Lower lobe of right lung (tissue), 2 donors: Measurements from ENCODE around the gene SUSD4. TPM values are rescaled to one million over a fixed set of nuclear protein-coding genes. Genes with fewer than 3 reads are reported as not detected.
"Not testable (repeated sequence)": the region's sequence is repeated elsewhere in the genome, so short reads cannot be mapped to it uniquely, and the experiment has no call there.

Source experiments
- ATAC-seq, 2 donors: fragments of 200-7000 bp; cut with Tn5 transposase; one replicate each; pipeline ENCODE4 v1.9.1; 2020 to 2022; ENCODE audit warnings: mild to moderate bottlenecking in 2 of 2, moderate library complexity in 2 of 2
- DNase-seq: peaks from one replicate; pipeline ENCODE4 v3.0.0-alpha.2; 2020
- H3K27ac ChIP-seq: fragments of 200-600 bp; one replicate; pipeline ENCODE4 v1.8.0; 2022
- H3K27me3 ChIP-seq: fragments of 200-600 bp; one replicate; pipeline ENCODE4 v1.8.0; 2022; ENCODE audit warnings: low read depth
- H3K36me3 ChIP-seq: fragments of 200-600 bp; one replicate; pipeline ENCODE4 v1.8.0; 2022; ENCODE audit warnings: mild to moderate bottlenecking
- H3K4me1 ChIP-seq: fragments of 200-600 bp; one replicate; pipeline ENCODE4 v1.8.0; 2022
- H3K4me3 ChIP-seq: fragments of 200-600 bp; one replicate; pipeline ENCODE4 v1.8.0; 2022; ENCODE audit warnings: mild to moderate bottlenecking
- H3K9me3 ChIP-seq: fragments of 200-600 bp; one replicate; pipeline ENCODE4 v1.8.0; 2022
- intact Hi-C: fragments of 100-400 bp; cut with DNase I; formaldehyde crosslinking; loops from one replicate; pipeline ENCODE4 v1.11.0; 2022
- total RNA-seq: library from RNA; stranded (reverse); fragmentation: NEBNext Ultra II Directional; extraction: Animal tissue kit (Norgen Biotek cat#: 25700); gene quantifications from one replicate; pipeline ENCODE4 v1.2.1, GENCODE V29; 2021
- TF ChIP-seq, protein P1 (sequence below): fragments of 200-600 bp; IDR thresholded peaks from one replicate; pipeline ENCODE4 v1.8.0; 2022; ENCODE audit warnings: antibody characterized with exemption, mild to moderate bottlenecking
- donor health status: DM: no; HTN: yes; CAD: no; lungs with severe emphysema.

The SUSD4 gene
- total RNA-seq, 1 donor from 2014 or later: 3.7 TPM

DNA sequence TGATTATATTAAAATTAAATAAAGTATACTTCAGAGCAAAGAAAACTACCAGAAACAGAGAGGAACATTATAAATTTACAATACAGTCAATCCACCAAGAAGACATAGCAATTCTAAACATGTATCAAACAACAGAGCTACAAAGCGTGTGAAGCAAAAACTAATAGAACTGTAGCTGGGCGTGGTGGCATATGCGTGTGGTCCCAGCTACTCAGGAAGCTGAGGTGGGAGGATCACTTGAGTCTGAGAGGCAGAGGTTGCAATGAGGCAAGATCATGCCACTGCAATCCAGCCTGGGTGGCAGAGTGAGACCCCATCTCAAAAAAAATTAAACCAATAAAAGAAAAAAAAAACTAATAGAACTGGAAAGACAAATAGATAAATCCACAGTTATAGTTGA is 41.5 kb upstream of the SUSD4 start:
- TF ChIP-seq, protein P1, sequence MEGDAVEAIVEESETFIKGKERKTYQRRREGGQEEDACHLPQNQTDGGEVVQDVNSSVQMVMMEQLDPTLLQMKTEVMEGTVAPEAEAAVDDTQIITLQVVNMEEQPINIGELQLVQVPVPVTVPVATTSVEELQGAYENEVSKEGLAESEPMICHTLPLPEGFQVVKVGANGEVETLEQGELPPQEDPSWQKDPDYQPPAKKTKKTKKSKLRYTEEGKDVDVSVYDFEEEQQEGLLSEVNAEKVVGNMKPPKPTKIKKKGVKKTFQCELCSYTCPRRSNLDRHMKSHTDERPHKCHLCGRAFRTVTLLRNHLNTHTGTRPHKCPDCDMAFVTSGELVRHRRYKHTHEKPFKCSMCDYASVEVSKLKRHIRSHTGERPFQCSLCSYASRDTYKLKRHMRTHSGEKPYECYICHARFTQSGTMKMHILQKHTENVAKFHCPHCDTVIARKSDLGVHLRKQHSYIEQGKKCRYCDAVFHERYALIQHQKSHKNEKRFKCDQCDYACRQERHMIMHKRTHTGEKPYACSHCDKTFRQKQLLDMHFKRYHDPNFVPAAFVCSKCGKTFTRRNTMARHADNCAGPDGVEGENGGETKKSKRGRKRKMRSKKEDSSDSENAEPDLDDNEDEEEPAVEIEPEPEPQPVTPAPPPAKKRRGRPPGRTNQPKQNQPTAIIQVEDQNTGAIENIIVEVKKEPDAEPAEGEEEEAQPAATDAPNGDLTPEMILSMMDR: no peak
- intact Hi-C loops: no loop called here

DNA sequence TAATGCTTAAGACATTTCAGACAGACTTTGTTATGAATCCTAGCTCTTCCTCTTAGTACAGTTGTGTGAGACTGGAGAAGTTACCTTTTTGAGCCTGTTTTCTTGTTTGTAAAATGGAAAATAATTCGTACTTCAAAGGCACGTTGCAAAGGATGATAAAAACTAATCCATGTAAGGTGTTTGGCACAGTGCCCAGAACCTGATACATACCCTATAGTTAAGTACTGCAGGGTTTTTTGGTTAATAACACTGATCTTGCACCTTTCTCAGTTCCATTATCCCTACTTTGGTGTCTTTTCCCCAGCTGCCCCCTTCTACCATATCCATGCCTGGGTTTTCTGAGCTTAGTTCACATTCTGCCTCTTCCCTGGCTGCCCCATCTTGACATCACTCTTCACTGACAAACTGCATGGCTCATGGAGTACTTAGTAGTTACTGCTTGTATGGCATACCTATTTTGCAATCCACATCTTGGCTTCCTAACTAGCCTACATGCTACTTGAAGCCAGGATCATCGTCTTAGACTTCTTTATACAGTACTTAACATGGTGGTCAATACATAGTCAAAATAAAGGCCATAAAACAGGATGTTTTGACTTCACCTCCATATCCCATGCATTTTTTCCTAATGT is 39.3 kb upstream of the SUSD4 start:
- no peak for DNase-seq
- TF ChIP-seq, protein P1: no peak
- Histone ChIP-seq H3K4me1 (no peaks in the 10 kb centered on the region), H3K9me3 (no peaks in the 10 kb centered on the region), H3K36me3 (no peaks in the 10 kb centered on the region), H3K27me3 (no peaks in the 10 kb centered on the region), H3K27ac (no peak overlapping the region), H3K4me3 (no peak overlapping the region)
- intact Hi-C loops: no loop called here
- no peak for ATAC-seq

More for the DNA sequence above, 41.5 kb upstream of the SUSD4 start:
- DNase-seq: no peak
- H3K9me3 ChIP-seq: no peaks in the 10 kb centered on the region
- no peak for ATAC-seq
- no peaks in the 10 kb centered on the region for H3K36me3 ChIP-seq
- H3K27me3 ChIP-seq: no peaks in the 10 kb centered on the region
- H3K4me1 ChIP-seq: no peaks in the 10 kb centered on the region
- no peak overlapping the region for H3K27ac ChIP-seq
- no peak overlapping the region for H3K4me3 ChIP-seq

DNA sequence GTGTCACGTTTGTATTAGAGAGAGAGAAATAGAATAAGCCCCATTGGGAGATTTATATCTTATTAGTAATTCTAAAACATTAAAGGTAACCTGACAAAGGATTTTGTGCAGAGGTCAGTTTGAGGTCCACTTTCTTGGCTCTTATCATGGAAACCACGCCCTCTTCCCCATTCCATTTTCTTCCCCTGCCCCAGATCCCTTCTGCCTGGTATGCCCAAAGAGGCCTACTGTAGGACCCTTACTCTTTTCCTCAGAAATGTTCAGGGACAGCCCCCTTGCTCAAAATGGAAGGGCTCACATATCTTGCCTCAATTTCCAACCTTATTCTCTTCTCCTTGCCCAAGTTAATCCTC is 38.8 kb upstream of the SUSD4 start:
- ATAC-seq (no peak), DNase-seq (no peak)
- TF ChIP-seq, protein P1: no peak
- no peak overlapping the region for H3K4me3 ChIP-seq
- no peaks in the 10 kb centered on the region for H3K36me3 ChIP-seq
- no peak overlapping the region for H3K27ac ChIP-seq
- intact Hi-C loops: no loop called here
- no peaks in the 10 kb centered on the region for H3K4me1 ChIP-seq
- no peaks in the 10 kb centered on the region for H3K27me3 ChIP-seq
- no peaks in the 10 kb centered on the region for H3K9me3 ChIP-seq

DNA sequence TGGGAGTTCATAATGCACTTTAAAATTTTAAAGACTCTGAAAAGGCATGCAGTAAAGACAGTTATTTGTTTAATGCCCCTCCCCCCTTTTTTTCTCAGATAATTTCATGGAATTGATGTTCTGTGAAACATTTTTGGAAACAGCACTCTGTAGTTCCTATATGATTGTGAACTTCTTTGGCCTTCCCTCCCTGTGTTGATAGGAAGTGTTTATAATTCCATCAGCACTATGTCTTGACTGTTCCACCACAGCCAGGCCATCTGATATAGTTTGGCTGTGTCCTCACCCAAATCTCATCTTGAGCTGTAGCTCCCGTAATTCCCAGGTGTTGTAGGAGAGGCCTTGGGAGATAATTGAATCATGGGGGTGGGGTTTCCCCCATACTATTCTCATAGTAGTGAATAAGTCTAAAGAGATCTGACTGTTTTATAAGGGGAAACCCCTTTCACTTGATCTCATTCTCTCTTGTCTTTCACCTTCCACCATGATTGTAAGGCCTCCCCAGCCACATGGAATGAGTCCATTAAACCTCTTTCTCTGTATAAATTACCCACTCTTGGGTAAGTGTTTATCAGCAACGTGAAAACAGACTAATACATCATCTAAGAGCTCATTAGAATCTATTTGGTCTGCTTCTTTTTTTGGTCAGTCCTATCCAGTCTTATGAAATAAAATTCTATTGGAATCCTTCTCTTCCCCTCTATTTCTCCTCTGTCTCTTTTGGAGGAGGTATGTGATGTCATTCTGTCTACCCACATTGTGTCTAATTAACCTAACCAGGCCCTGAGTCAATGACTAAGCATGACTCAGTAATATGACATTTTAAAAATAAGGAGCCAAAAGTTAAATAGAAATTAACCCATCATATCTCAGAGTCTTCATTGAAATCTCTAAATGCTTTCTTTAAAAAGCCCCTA is 38.2 kb upstream of the SUSD4 start:
- Histone ChIP-seq H3K4me1 (no peaks in the 10 kb centered on the region), H3K4me3 (no peak overlapping the region), H3K27me3 (no peaks in the 10 kb centered on the region), H3K9me3 (no peaks in the 10 kb centered on the region), H3K36me3 (no peaks in the 10 kb centered on the region), H3K27ac (no peak overlapping the region)
- TF ChIP-seq, protein P1: no peak
- DNase-seq (no peak), ATAC-seq (no peak)
- intact Hi-C loops: no loop called here

DNA sequence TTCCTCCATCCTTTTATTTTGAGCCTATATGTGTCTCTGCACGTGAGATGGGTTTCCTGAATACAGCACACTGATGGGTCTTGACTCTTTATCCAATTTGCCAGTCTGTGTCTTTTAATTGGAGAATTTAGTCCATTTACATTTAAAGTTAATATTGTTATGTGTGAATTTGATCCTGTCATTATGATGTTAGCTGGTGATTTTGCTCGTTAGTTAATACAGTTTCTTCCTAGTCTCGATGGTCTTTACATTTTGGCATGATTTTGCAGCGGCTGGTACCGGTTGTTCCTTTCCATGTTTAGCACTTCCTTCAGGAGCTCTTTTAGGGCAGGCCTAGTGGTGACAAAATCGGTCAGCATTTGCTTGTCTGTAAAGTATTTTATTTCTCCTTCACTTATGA is 35.4 kb upstream of the SUSD4 start:
- H3K27ac ChIP-seq, H3K4me3 ChIP-seq, H3K36me3 ChIP-seq, H3K9me3 ChIP-seq, intact Hi-C loops, ATAC-seq, H3K27me3 ChIP-seq, DNase-seq, H3K4me1 ChIP-seq: not testable (repeated sequence)

DNA sequence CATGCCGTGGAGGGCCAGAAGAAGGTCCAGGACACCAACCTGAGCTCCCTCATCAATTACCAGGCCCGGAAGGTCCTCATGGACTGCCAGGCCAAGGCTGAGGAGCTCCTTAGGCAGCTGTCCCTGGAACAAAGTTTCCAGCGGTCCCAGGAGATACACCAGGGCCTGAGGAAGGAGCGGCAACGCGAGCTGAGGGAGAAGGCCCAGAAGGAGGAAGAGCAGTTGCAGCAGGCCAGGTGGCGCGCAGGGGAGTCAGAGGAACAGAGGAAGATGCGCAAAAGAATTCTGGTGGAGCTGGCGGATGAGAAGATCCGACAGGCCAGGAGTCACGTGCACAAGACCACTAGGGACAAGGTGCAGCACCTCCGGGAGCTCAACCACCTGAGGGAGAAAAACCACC is 30.7 kb upstream of the SUSD4 start:
- H3K4me3 ChIP-seq: no peak overlapping the region
- intact Hi-C loops: no loop called here
- no peak for DNase-seq
- H3K4me1 ChIP-seq: no peaks in the 10 kb centered on the region
- ATAC-seq: no peak
- H3K36me3 ChIP-seq: no peaks in the 10 kb centered on the region
- TF ChIP-seq, protein P1: no peak
- H3K27ac ChIP-seq: no peak overlapping the region
- no peaks in the 10 kb centered on the region for H3K9me3 ChIP-seq
- peaks cover 29% of the 10 kb centered on the region for H3K27me3 ChIP-seq
